ENCODE measurements around the gene ACACA.
A peak's percentile ranks its signal among the peaks of the same experiment; 100 is the strongest.
"Not testable (repeated sequence)": the region's sequence is repeated elsewhere in the genome, so short reads cannot be mapped to it uniquely, and the experiment has no call there.

The ACACA gene

GRCh38 chr17:37081287-37081686 is 325.3 kb downstream of the ACACA start:
- TF ChIP-seq CTCF (IDR thresholded peaks at IDR 0.05; ENCODE audit: low read depth, low read length) = no peak
- in situ Hi-C loops (cut with HindIII; ENCODE audit: low sequenced_read_pairs) = no loop called here
- no peak for DNase-seq (ENCODE audit: low read depth, low spot score)
- H3K4me3 ChIP-seq (ENCODE audit: low read depth, low read length) = no peak overlapping the region

- TF ChIP-seq CTCF (IDR thresholded peaks at IDR 0.05; ENCODE audit: low read depth, low read length) = no peak
- DNase-seq (ENCODE audit: low read depth, low spot score) = no peak
- in situ Hi-C loops (cut with HindIII; ENCODE audit: low sequenced_read_pairs) = no loop called here
- H3K4me3 ChIP-seq (ENCODE audit: low read depth, low read length) = no peak overlapping the region
These were observed 326.9 kb downstream of the ACACA start for GRCh38 chr17:37079735-37080134.

- TF ChIP-seq CTCF (IDR thresholded peaks at IDR 0.05; ENCODE audit: low read depth, low read length) = no peak
- DNase-seq (ENCODE audit: low read depth, low spot score) = no peak
- in situ Hi-C loops (cut with HindIII; ENCODE audit: low sequenced_read_pairs) = no loop called here
- H3K4me3 ChIP-seq (ENCODE audit: low read depth, low read length) = no peak overlapping the region
These were observed 327.4 kb downstream of the ACACA start for GRCh38 chr17:37079065-37079708.

- DNase-seq (ENCODE audit: low read depth, low spot score); in situ Hi-C loops (cut with HindIII; ENCODE audit: low sequenced_read_pairs): not testable (repeated sequence)
These were observed 333.2 kb downstream of the ACACA start for GRCh38 chr17:37073464-37073863.

GRCh38 chr17:37069087-37069486 is 337.5 kb downstream of the ACACA start:
- in situ Hi-C loops (cut with HindIII; ENCODE audit: low sequenced_read_pairs) = no loop called here
- H3K4me3 ChIP-seq (ENCODE audit: low read depth, low read length) = no peak overlapping the region
- TF ChIP-seq CTCF (IDR thresholded peaks at IDR 0.05; ENCODE audit: low read depth, low read length) = no peak
- no peak for DNase-seq (ENCODE audit: low read depth, low spot score)

More at GRCh38 chr17:37073464-37073863, 333.2 kb downstream of the ACACA start:
- not testable (repeated sequence) for H3K4me3 ChIP-seq (ENCODE audit: low read depth, low read length)

GRCh38 chr17:37068266-37068665 is 338.4 kb downstream of the ACACA start:
- DNase-seq (ENCODE audit: low read depth, low spot score) = no peak
- no peak overlapping the region for H3K4me3 ChIP-seq (ENCODE audit: low read depth, low read length)
- no peak for TF ChIP-seq CTCF (IDR thresholded peaks at IDR 0.05; ENCODE audit: low read depth, low read length)
- in situ Hi-C loops (cut with HindIII; ENCODE audit: low sequenced_read_pairs) = no loop called here

GRCh38 chr17:37067555-37068111 is 339.0 kb downstream of the ACACA start:
- DNase-seq (ENCODE audit: low read depth, low spot score) = peak; percentile 61
- no peak overlapping the region for H3K4me3 ChIP-seq (ENCODE audit: low read depth, low read length)
- no peak for TF ChIP-seq CTCF (IDR thresholded peaks at IDR 0.05; ENCODE audit: low read depth, low read length)
- in situ Hi-C loops (cut with HindIII; ENCODE audit: low sequenced_read_pairs) = no loop called here

Measured in astrocyte of the spinal cord (primary cell).